ENCODE results near the gene FBXO2.

GRCh38 chr1:11602424-11602823 is 51.8 kb downstream of the FBXO2 start:
- TF ChIP-seq CTCF (IDR thresholded peaks at IDR 0.05): no peak
- TF ChIP-seq POLR2A (IDR thresholded peaks at IDR 0.05): no peak
